Esophagus (tissue), 2 donors: Measurements from ENCODE around the gene METTL15. TPM values are rescaled to one million over a fixed set of nuclear protein-coding genes. Genes with fewer than 3 reads are reported as not detected.
"Not testable (repeated sequence)": the region's sequence is repeated elsewhere in the genome, so short reads cannot be mapped to it uniquely, and the experiment has no call there.

Experiments used
- H3K27ac ChIP-seq, 2 donors: one replicate each; pipeline ENCODE4 v1.5.1; 2013; ENCODE audit warnings: low read depth in 2 of 2, mild to moderate bottlenecking in 2 of 2, inconsistent platforms in 1 of 2, low read length in 1 of 2, moderate library complexity in 1 of 2
- H3K27me3 ChIP-seq, 2 donors: one replicate each; pipeline ENCODE4 v1.6.1; 2013; ENCODE audit warnings: low read length in 2 of 2, control low read depth in 1 of 2, mild to moderate bottlenecking in 1 of 2; ENCODE audit not compliant: insufficient read depth in 2 of 2, control insufficient read depth in 1 of 2
- H3K36me3 ChIP-seq, 2 donors: one replicate each; pipeline ENCODE4 v1.6.1; 2013; ENCODE audit warnings: low read length in 1 of 2; ENCODE audit not compliant: control insufficient read depth in 2 of 2, insufficient read depth in 2 of 2
- H3K4me1 ChIP-seq, 2 donors: one replicate each; pipeline ENCODE4 v1.6.1; 2013; ENCODE audit warnings: low read length in 1 of 2; ENCODE audit not compliant: control insufficient read depth in 2 of 2, insufficient read depth in 2 of 2
- H3K4me3 ChIP-seq, 2 donors: one replicate each; pipeline ENCODE4 v1.5.1; 2013; ENCODE audit warnings: low read length in 2 of 2, mild to moderate bottlenecking in 2 of 2, low read depth in 1 of 2, moderate library complexity in 1 of 2
- H3K9me3 ChIP-seq, 2 donors: one replicate each; pipeline ENCODE4 v1.6.1; 2013; ENCODE audit warnings: mild to moderate bottlenecking in 2 of 2, low read depth in 1 of 2, low read length in 1 of 2, moderate library complexity in 1 of 2; ENCODE audit not compliant: control insufficient read depth in 2 of 2, insufficient read depth in 1 of 2
- WGBS, 2 donors: extraction: QIAGEN DNeasy Blood & Tissue Kit; methylation state at CpG; one replicate each; pipeline ENCODE4 v1.1.7; 2013; 5-methylcytosine and 5-hydroxymethylcytosine counted together
- polyA plus RNA-seq, 2 donors: library from polyadenylated mRNA; stranded (reverse); fragments of 200-250 nt; gene quantifications; one replicate each; pipeline ENCODE4 v1.2.3, GENCODE V29; 2013
- donor health status: healthy with polysubstance abuse.
- donor health status: Bipolar disorder and iron deficiency.

Gene METTL15
- polyA plus RNA-seq, 2 donors: 2.7 to 2.9 TPM

DNA sequence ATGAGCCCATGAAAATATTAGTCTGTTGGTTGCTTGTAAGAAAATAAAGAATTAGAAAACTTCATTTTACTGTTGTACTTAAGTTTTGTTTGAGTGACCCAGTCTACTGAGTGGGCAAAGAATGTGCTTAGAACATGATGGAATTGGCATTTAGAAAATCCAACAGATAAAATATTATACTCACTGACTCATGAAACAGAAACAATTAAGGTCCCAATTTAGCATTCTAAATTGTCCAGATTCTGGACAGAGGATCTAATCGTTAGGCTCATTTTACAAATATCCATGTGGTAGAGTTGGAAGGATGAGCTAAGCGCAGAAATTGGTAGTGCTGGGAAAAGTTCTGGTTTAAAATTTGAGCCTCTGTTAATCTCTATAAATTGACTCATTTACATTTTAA, 45.4 kb downstream of the METTL15 start:
- WGBS, 2 donors: 93 to 96% methylated on average over 2 of the region's 2 CpGs

DNA sequence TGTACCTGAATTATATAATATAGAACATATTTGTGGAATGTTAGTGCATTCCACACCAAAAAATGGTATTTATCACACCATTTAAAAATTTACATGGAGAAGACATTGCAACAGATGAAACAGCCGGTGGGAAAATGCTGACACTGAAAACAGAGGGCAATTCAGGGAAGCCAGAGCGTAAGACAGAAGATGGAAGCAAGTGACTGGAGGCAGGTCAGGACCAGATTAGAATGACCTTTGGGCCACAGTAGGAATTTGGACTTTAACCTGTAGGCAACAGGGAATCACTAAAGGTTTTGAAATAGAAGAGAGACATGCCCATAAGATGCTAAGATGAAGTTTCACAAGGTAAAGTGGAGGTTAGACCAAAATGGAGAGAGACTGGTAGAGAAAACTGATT, 60.5 kb downstream of the METTL15 start:
- Histone ChIP-seq H3K4me1 (no peaks in the 10 kb centered on the region), H3K4me3 (no peak overlapping the region), H3K36me3 (no peaks in the 10 kb centered on the region), H3K27me3 (no peaks in the 10 kb centered on the region), H3K27ac (no peak overlapping the region), H3K9me3 (no peaks in the 10 kb centered on the region)
- WGBS, 2 donors: 91 to 92% methylated on average over 2 of the region's 2 CpGs

More for the DNA sequence above, 45.4 kb downstream of the METTL15 start:
- Histone ChIP-seq H3K4me3 (no peak overlapping the region), H3K27me3 (no peaks in the 10 kb centered on the region), H3K36me3 (peaks cover 0 to 10% of the 10 kb centered on the region in 2 donors), H3K27ac (no peak overlapping the region), H3K9me3 (no peaks in the 10 kb centered on the region), H3K4me1 (no peaks in the 10 kb centered on the region)

DNA sequence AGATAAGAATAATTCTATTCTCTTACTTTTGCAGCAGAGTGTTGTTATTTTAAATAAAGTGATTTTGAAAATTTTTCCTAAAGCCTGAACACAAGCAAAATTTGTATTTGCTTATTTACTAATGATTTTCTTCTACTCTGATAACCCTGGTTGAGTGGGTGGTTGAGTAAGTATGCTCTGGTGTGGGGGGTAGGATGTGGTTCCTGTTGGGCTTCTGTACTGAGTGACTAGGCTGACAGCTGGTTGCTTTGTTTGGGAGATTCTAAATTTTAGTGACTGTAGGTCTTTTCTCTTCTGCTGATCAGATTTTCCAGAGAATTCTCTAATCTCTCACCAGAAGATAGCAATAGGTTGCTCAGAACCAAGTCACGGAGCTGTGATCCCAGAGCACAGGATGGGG, 61.6 kb downstream of the METTL15 start:
- 96 to 100% methylated on average over 1 of the region's 1 CpG for WGBS, 2 donors
- no peak overlapping the region for H3K4me3 ChIP-seq
- no peaks in the 10 kb centered on the region for H3K9me3 ChIP-seq
- H3K27ac ChIP-seq: no peak overlapping the region
- no peaks in the 10 kb centered on the region for H3K36me3 ChIP-seq
- no peaks in the 10 kb centered on the region for H3K4me1 ChIP-seq
- no peaks in the 10 kb centered on the region for H3K27me3 ChIP-seq

DNA sequence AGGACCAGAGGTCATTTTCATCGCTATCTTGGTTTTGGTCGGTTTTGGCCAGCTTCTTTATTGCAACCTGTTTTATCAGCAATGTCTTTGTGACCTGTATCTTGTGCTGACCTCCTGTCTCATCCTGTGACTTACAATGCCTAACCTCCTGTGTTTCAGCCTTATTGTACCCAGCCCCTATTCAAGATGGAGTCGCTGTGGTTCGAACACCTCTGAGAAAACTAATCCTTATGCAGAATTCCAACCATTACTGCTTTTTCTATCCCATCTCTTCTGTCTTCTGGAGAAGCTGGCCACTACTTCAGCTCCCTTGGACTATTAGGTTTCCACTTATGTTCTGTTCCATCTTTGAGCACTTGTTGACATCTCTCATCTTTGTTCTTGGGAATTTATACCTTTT, 62.6 kb downstream of the METTL15 start:
- 96 to 98% methylated on average over 4 of the region's 4 CpGs for WGBS, 2 donors

DNA sequence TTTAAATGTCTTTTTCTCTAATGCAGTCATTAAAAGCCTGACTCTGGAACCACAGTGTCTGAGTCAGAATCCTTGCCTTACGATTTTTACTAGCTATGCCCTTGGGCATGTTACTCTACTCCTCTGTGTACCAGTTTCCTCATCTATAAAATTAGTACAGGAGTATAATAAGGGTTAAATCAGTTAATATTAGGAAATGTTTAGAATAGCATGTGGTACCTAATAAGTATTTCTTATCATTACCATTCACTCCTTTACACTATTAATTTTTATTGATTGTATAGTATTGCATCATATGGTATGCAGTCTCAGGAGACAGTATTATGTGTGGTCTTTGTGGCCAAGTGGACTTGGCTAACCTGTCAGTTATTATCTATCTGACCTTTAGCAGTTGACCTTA, 68.2 kb downstream of the METTL15 start:
- WGBS, 2 donors: 61 to 81% methylated on average over 1 of the region's 1 CpG
- H3K4me1 ChIP-seq: no peaks in the 10 kb centered on the region
- no peak overlapping the region for H3K27ac ChIP-seq
- no peaks in the 10 kb centered on the region for H3K36me3 ChIP-seq
- H3K4me3 ChIP-seq: no peak overlapping the region
- no peaks in the 10 kb centered on the region for H3K27me3 ChIP-seq
- no peaks in the 10 kb centered on the region for H3K9me3 ChIP-seq

More for the DNA sequence above, 62.6 kb downstream of the METTL15 start:
- H3K9me3 ChIP-seq: no peaks in the 10 kb centered on the region
- no peaks in the 10 kb centered on the region for H3K27me3 ChIP-seq
- no peak overlapping the region for H3K27ac ChIP-seq
- no peaks in the 10 kb centered on the region for H3K36me3 ChIP-seq
- no peaks in the 10 kb centered on the region for H3K4me1 ChIP-seq
- H3K4me3 ChIP-seq: no peak overlapping the region

DNA sequence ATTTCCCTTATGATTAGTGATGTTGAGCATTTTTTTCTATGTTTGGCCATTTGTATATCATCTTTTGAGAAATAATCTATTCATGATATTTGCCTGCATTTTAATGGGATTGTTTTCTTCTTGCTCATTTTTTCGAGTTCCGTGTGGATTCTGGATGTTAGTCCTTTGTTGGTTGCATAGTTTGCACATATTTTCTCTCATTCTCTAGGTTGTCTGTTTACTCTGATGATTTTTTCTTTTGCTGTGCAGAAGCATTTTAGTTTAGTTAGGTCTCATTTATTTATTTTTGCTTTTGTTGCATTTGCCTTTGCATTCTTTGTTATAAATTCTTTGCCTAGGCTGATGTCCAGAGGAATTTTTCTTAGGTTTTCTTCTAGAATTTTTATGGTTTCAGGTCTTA, 87.3 kb downstream of the METTL15 start:
- Histone ChIP-seq H3K4me3 (no peak overlapping the region), H3K27me3 (no peaks in the 10 kb centered on the region), H3K27ac (no peak overlapping the region), H3K4me1 (no peaks in the 10 kb centered on the region), H3K9me3 (no peaks in the 10 kb centered on the region), H3K36me3 (no peaks in the 10 kb centered on the region)
- WGBS, 2 donors: 69 to 98% methylated on average over 2 of the region's 2 CpGs

DNA sequence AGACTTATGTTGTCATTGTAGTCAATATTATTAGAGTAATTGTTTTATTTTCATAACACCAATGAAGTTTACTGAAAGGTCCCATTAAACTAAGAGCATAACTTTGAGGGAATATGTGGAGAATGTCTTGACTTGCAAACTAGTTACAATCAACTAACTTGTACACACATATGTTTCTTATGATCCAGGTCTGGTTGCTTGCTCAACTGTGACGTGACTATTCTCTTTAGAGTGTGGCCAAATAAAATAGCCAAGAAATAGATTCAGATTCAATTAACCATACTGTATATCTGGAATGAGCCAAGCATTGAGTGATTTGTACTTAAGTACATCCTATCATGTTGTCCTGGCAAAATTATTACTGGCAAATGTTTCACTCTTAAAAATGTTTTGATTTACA, 101.7 kb downstream of the METTL15 start:
- H3K9me3 ChIP-seq: no peaks in the 10 kb centered on the region
- H3K27me3 ChIP-seq: no peaks in the 10 kb centered on the region
- 66 to 67% methylated on average over 1 of the region's 1 CpG for WGBS, 2 donors
- H3K4me3 ChIP-seq: no peak overlapping the region
- H3K27ac ChIP-seq: no peak overlapping the region
- H3K36me3 ChIP-seq: no peaks in the 10 kb centered on the region
- H3K4me1 ChIP-seq: no peaks in the 10 kb centered on the region

DNA sequence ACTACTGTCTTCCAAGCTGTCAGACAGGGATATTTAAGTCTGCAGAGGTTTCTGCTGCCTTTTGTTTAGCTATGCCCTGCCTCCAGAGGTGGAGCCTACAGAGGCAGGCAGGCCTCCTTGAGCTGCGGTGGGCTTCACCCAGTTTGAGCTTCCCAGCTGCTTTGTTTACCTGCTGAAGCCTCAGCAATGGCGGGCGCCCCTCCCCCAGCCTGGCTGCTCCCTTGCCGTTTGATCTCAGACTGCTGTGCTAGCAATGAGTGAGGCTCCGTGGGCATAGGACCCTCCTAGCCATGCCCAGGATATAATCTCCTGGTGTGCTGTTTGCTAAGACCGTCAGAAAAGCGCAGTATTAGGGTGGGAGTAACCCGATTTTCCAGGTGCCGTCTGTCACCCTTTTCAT, 113.9 kb downstream of the METTL15 start:
- not testable (repeated sequence) for H3K4me3 ChIP-seq, H3K4me1 ChIP-seq, H3K9me3 ChIP-seq, H3K27me3 ChIP-seq, H3K36me3 ChIP-seq, H3K27ac ChIP-seq
- WGBS, 2 donors: 96 to 99% methylated on average over 9 of the region's 9 CpGs

DNA sequence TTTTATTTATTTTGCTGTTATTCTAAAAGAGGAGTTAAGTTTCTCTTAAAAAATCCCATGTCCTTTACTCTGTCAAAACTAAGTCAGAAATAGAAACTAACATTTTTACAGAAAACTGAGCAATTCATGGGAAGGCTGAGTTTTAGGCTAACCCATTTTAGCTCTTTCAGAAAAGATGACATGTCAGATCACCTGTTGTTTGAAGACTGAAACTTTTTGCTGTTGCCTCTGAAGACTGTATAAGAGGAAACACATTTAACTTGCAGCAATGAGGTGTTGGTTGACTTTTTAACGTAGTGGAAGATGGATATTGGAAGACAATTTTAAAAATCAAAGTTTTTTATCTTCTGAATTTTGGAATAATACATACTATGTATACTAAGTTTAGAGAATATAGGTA, 115.4 kb downstream of the METTL15 start:
- Histone ChIP-seq H3K36me3 (no peaks in the 10 kb centered on the region), H3K27me3 (no peaks in the 10 kb centered on the region), H3K4me3 (no peak overlapping the region), H3K4me1 (no peaks in the 10 kb centered on the region), H3K27ac (no peak overlapping the region), H3K9me3 (no peaks in the 10 kb centered on the region)
- WGBS, 2 donors: 68 to 77% methylated on average over 1 of the region's 1 CpG

DNA sequence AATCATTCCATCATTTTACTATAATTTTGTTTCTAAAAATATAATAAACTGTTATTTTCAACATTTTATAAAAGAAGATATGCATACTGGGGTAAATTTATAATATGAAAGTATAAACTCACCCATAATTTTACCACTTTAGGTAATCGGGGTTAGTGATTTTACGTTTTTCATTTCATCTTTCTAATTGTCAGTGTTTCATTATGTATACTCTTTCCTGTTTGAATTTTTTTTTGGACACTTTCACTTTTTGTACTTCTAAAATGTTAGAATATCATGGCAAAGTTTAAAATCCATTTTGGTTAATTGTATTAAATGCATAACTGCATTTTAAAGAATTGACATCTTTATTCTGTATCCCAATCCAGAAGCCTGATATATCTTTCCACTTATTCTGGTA, 115.8 kb downstream of the METTL15 start:
- Histone ChIP-seq H3K27me3 (no peaks in the 10 kb centered on the region), H3K9me3 (no peaks in the 10 kb centered on the region), H3K36me3 (no peaks in the 10 kb centered on the region), H3K27ac (no peak overlapping the region), H3K4me3 (no peak overlapping the region), H3K4me1 (no peaks in the 10 kb centered on the region)
- WGBS, 2 donors: 78 to 89% methylated on average over 2 of the region's 2 CpGs
